ENCODE data around the gene NUTM2D.
"Not testable (repeated sequence)": the region's sequence is repeated elsewhere in the genome, so short reads cannot be mapped to it uniquely, and the experiment has no call there.

The NUTM2D gene, protein sequence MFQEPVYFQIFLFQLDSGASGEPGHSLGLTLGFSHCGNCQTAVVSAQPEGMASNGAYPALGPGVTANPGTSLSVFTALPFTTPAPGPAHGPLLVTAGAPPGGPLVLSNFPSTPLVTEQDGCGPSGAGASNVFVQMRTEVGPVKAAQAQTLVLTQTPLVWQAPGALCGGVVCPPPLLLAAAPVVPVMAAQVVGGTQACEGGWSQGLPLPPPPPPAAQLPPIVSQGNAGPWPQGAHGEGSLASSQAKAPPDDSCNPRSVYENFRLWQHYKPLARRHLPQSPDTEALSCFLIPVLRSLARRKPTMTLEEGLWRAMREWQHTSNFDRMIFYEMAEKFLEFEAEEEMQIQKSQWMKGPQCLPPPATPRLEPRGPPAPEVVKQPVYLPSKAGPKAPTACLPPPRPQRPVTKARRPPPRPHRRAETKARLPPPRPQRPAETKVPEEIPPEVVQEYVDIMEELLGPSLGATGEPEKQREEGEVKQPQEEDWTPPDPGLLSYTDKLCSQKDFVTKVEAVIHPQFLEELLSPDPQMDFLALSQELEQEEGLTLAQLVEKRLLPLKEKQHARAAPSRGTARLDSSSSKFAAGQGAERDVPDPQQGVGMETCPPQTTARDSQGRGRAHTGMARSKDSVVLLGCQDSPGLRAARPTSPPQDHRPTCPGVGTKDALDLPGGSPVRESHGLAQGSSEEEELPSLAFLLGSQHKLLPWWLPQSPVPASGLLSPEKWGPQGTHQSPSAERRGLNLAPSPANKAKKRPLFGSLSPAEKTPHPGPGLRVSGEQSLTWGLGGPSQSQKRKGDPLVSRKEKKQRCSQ

DNA sequence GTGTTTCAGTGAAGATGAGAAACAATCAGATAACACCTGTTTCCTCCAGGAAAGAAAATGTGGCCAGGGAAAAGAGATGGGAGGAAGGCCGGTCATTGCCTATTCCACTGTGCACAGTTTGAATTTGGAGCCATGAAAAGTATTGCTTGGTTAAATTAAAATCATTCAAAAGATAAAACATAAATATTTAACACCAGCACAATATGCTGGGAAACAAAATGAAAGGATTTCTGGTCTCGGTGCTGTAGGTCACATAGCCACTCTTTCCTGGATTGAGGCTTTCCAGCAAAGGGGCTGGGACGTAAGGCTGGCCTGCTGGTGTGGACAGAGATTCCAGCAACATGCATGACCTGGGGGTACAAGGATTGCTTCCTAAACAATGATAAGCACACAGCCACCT, at the start of gene NUTM2D:
NUTM2D (plus strand) TSS at position 301 of the 400 bp plus-strand sequence. CDS start 522 bp downstream, outside the sequence.
- not testable (repeated sequence) for DNase-seq (ENCODE audit: low read depth)

DNA sequence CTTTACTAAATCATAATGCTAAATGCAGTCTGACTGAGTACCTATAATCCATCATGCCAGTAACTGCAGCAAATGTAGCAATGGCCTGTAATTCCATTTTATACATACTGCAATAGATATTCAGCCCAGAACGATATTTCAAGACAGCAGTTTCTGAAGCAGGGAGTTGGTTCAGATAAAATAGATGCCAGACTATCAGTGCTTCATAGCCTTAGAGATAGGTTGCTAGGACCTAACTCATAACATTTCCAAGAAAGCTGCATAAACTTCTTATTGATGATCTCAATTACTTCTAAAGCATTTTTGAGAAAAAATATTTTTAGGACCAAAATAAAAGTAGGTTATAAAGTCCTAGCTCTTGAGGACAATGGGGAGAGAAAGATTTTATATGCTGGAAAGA, 48.8 kb upstream of the NUTM2D start:
- not testable (repeated sequence) for DNase-seq (ENCODE audit: low read depth)

GRCh38 chr10:87309657-87310056, 47.9 kb upstream of the NUTM2D start:
- not testable (repeated sequence) for DNase-seq (ENCODE audit: low read depth)

DNA sequence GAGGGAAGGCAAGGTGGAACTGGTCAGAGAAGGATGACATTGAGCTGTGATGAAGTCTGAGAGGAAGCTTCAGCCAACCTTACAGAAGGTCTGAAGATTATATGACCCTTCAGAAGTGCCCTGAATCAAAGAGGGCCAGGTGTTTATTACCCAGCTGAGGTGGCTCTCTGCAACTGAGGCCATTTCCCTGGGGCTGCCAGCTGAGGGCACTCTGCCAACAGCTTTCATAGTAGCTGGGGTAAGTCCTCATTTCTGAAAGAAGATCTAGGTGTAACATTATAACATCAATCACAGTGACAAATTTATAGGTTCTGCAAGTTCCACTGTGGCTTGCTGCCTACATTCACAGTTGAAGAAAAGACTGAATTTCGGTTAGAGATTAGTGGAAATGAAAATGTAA, 46.0 kb upstream of the NUTM2D start:
- DNase-seq (ENCODE audit: low read depth), result not testable (repeated sequence)

GRCh38 chr10:87313649-87314359, 43.7 kb upstream of the NUTM2D start:
- DNase-seq (ENCODE audit: low read depth), result not testable (repeated sequence)

DNA sequence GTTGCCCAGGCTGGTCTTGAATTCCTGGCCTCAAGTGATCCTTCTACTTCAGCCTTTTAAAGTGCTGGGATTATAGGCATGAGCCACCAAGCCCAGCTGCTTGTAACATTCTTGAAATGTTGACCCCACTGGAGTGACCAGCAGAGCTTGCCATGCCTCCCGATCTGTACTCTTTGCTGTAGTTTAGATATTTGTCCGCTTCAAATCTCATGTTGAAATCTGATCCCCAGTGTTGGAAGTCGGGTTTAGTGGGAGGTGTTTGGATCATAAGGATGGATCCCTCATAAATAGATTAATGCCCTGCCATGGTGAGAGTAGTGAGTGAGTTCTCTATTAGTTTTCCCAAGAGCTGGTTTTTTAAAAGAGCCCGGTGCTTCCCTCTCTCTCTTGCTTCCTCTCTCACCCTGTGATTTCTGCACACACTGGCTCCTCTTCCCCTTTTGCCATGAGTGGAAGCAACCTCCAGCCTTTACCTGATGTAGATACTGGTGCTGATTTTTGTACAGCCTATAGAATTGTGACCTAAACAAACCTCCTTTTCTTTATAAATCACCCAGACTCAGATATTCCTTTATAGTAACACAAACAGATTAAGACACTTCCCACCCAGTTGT, 43.1 kb upstream of the NUTM2D start:
- DNase-seq (ENCODE audit: low read depth), result not testable (repeated sequence)

DNA sequence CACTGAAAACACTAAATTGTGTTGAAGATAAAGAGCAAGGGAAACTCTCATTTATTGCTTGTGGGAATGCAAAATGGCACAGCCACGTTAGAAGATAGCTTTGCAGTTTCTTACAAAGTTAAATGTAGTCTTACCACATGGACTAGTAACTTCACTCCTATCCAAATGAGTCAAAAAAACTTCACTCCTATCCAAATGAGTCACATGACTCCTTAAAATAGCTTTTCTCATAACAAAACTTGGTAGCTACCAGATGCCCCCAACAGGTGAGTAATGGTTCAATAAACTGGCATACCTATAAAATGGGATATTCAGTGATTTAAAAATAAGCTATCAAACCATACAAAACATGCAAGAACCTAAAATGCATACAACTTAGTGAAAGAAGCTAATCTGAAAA, 36.0 kb upstream of the NUTM2D start:
- DNase-seq (ENCODE audit: low read depth), result not testable (repeated sequence)

GRCh38 chr10:87324559-87324958, 33.0 kb upstream of the NUTM2D start:
- not testable (repeated sequence) for DNase-seq (ENCODE audit: low read depth)

DNA sequence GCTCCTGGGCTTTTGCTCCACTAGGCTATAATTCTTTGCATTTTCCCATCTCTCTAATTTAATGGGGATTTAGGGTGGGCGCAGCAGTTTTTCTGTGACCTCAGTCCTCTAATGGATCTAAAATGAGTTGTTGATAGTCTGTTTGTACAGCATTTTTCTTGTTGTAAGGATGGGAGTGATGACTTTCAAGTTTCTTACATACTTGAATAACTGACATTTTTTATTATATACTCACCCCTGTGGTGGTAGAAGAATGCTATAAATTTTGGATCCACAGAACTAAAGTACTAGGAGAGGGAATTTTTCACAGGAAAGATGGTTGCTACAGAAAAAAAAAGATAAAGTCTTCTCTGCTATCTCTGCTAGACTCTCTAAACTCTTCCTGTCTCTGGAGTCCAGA, 29.6 kb upstream of the NUTM2D start:
- not testable (repeated sequence) for DNase-seq (ENCODE audit: low read depth)

DNA sequence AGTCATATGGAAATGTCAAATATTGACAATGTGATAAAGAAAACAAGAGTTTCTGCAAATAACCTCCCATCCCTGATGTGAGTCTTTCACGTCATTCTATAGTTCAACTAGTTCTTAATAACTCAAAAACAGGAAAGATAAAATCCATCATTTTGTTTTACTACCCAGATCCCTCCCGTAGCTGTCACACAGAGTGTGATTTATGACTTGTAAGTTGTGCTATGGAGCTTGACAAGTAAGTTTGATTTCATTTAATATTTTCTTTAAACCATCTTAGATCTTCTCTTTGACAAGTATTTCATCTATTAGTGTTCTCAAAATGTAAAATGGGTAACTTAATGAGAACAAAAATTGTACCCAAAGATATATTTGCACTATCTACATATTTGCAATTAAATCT, 28.4 kb upstream of the NUTM2D start:
- not testable (repeated sequence) for DNase-seq (ENCODE audit: low read depth)

GRCh38 chr10:87332687-87333086, 24.9 kb upstream of the NUTM2D start:
- DNase-seq (ENCODE audit: low read depth), result not testable (repeated sequence)

DNA sequence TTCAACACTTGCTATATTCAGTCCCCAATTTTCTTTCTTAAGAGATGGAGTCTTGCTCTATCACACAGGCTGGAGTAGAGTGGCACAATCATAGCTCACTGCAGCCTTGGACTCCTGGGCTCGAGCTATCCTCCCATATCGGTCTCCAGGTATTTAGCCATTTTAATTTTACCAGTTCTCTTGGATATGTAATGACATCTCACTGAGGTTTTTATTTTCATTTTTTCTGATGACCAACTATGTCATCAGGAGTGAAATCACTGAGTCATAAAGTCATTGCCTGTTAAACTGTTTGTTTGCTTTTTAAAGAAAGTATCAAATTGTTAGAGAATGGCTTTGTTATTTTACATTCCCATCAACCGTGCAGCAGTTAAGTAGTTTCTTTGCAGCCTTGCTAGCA, 17.1 kb upstream of the NUTM2D start:
- not testable (repeated sequence) for DNase-seq (ENCODE audit: low read depth)

- DNase-seq (ENCODE audit: low read depth), result not testable (repeated sequence)
Measured at GRCh38 chr10:87341546-87342142, 15.9 kb upstream of the NUTM2D start.

DNA sequence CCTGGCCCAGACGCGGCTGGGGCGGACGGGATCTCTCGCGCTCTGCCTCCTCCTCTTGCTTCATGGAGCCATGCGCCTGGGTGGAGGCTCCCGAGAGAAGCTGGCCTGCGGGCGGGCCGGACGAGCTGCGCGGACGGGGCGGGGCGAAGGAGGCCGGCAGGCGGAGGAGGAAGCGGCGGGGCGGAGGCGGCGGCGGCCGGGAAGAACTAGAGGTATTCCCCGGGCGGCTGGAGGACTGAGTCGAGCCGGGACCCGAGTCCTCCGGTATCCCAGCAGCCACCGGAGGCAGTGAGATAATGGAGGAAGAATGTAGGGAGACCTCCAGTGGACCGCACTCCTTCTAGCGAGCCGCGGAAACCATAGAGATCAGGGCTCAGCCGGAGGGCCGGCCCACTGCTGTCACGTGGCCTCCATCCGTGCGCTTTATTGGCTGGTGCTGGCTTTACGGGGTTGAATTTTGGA, 15.3 kb upstream of the NUTM2D start:
- peak; percentile 74 for DNase-seq (ENCODE audit: low read depth)

GRCh38 chr10:87342711-87343258, 14.8 kb upstream of the NUTM2D start:
- DNase-seq (ENCODE audit: low read depth), result peak; percentile 79

DNA sequence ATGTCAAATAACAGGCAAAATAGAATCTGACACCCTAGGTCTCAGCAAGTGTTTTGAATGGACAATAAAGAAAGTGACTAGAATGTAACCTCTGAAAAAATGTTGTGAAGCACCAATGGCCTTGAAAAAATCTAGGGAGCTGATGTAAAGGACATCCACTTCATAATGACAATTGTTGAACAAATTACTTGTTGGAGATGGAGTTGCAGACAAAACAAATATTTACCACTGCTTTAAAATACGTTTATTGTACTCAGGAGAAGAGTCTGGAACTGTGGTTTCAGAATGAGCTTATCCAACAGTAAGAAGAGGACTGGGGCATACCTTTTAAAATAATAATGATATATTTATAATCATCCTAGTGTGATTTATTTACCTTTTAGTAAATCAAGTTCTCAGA, 11.8 kb upstream of the NUTM2D start:
- DNase-seq (ENCODE audit: low read depth), result not testable (repeated sequence)

DNA sequence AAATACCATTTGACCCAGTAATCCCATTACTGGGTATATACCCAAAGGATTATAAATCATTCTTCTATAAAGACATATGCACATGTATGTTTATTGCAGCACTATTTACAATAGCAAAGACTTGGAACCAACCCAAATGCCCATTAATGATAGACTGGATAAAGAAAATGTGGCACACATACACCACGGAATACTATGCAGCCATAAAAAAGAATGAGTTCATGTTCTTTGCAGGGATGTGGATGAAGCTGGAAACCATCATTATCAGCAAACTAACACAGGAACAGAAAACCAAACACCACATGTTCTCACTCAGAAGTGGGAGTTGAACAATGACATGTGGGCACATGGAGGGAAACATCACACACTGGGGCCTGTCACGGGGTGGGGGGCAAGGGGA, 7.4 kb upstream of the NUTM2D start:
- DNase-seq (ENCODE audit: low read depth), result not testable (repeated sequence)

- not testable (repeated sequence) for DNase-seq (ENCODE audit: low read depth)
Measured at GRCh38 chr10:87352825-87353224, 4.7 kb upstream of the NUTM2D start.

- DNase-seq (ENCODE audit: low read depth), result not testable (repeated sequence)
Measured at GRCh38 chr10:87355110-87355509, 2.4 kb upstream of the NUTM2D start.

DNA sequence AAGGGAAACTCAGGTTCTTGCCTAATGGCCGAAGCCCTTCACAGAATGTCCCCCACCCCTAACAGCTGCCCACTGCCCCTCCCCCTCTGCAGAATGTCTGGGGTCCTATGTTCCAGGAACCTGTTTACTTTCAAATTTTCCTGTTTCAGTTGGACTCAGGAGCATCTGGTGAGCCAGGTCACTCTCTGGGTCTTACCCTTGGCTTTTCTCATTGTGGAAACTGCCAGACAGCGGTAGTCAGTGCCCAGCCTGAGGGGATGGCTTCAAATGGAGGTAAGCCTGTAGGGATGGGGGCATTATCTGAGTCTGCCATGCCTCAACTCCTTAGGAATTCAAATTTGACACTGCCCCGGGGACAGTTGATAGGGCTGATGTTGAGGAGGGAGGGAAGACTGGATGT, 615 bp downstream of the NUTM2D start:
- DNase-seq (ENCODE audit: low read depth), result not testable (repeated sequence)

Data from activated T-cell treated with anti-CD3 and anti-CD28 coated beads for 24 hours (primary cell).